ENCODE measurements around the gene IL1RAPL1.
"Not testable (repeated sequence)": the region's sequence is repeated elsewhere in the genome, so short reads cannot be mapped to it uniquely, and the experiment has no call there.

Gene IL1RAPL1

GRCh38 chrX:29295987-29296680 is 708.9 kb downstream of the IL1RAPL1 start:
- no peak for DNase-seq

- DNase-seq, result no peak
Observed at GRCh38 chrX:29297171-29297800, 710.0 kb downstream of the IL1RAPL1 start.

- no peak for DNase-seq
Observed at GRCh38 chrX:29299684-29300083, 712.4 kb downstream of the IL1RAPL1 start.

- DNase-seq, result no peak
Observed at GRCh38 chrX:29308726-29309125, 721.5 kb downstream of the IL1RAPL1 start.

GRCh38 chrX:29315931-29316330 is 728.7 kb downstream of the IL1RAPL1 start:
- no peak for DNase-seq

- DNase-seq, result no peak
Observed at GRCh38 chrX:29318012-29318411, 730.8 kb downstream of the IL1RAPL1 start.

- DNase-seq, result not testable (repeated sequence)
Observed at GRCh38 chrX:29332429-29332828, 745.2 kb downstream of the IL1RAPL1 start.

GRCh38 chrX:29333091-29333490 is 745.8 kb downstream of the IL1RAPL1 start:
- not testable (repeated sequence) for DNase-seq

GRCh38 chrX:29348288-29348687 is 761.0 kb downstream of the IL1RAPL1 start:
- no peak for DNase-seq

- DNase-seq, result no peak
Observed at GRCh38 chrX:29359276-29359675, 772.0 kb downstream of the IL1RAPL1 start.

- DNase-seq, result not testable (repeated sequence)
Observed at GRCh38 chrX:29374765-29375164, 787.5 kb downstream of the IL1RAPL1 start.

- no peak for DNase-seq
Observed at GRCh38 chrX:29376584-29376983, 789.3 kb downstream of the IL1RAPL1 start.

GRCh38 chrX:29382811-29383210 is 795.6 kb downstream of the IL1RAPL1 start:
- DNase-seq, result no peak

- DNase-seq, result no peak
Observed at GRCh38 chrX:29388509-29388908, 801.3 kb downstream of the IL1RAPL1 start.

- DNase-seq, result no peak
Observed at GRCh38 chrX:29397506-29397905, 810.3 kb downstream of the IL1RAPL1 start.

GRCh38 chrX:29407357-29407756 is 820.1 kb downstream of the IL1RAPL1 start:
- DNase-seq, result no peak

- no peak for DNase-seq
Observed at GRCh38 chrX:29419774-29420553, 832.7 kb downstream of the IL1RAPL1 start.

GRCh38 chrX:29422034-29422433 is 834.8 kb downstream of the IL1RAPL1 start:
- DNase-seq, result no peak

- DNase-seq, result no peak
Observed at GRCh38 chrX:29431895-29432294, 844.6 kb downstream of the IL1RAPL1 start.

- DNase-seq, result no peak
Observed at GRCh38 chrX:29432534-29432933, 845.3 kb downstream of the IL1RAPL1 start.

- DNase-seq, result no peak
Observed at GRCh38 chrX:29434939-29435338, 847.7 kb downstream of the IL1RAPL1 start.

GRCh38 chrX:29435396-29435795 is 848.1 kb downstream of the IL1RAPL1 start:
- DNase-seq, result no peak

GRCh38 chrX:29447867-29448266 is 860.6 kb downstream of the IL1RAPL1 start:
- no peak for DNase-seq

- no peak for DNase-seq
Observed at GRCh38 chrX:29453333-29453732, 866.1 kb downstream of the IL1RAPL1 start.

Data from SHP77 (cell line).